ENCODE data around the gene PARD3B.
A peak's percentile ranks its signal among the peaks of the same experiment; 100 is the strongest.

Gene PARD3B

DNA sequence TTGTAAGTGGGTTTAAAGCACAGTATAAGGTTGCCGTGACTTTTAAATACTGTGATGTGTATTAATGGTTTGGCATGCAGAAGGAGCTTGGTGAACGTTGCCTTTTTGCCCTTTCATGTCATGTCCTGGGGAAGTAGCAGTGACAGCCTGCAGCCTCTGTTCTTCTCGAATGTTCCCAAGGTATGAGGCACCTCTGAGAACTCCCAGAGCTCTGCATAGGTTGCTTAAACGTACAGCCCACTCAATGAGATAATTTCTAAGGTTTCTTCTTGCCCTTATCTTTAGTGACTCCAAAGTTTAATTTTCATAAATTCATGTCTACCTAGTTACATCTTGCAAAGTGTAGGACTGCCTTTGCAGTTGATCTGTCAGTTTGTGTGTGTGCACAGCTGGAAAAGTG is 36.7 kb downstream of the PARD3B start:
- TF ChIP-seq JUND (IDR thresholded peaks at IDR 0.05; ENCODE audit: low read depth): no peak
- in situ Hi-C loops (cut with HindIII; ENCODE audit: low pct_unique_long_range_greater_than_20kb, low sequenced_read_pairs): no loop called here
- DNase-seq (ENCODE audit: low read depth in 1 of 2, low spot score in 1 of 2): no peak

GRCh38 chr2:204583773-204584172 is 38.5 kb downstream of the PARD3B start:
- in situ Hi-C loops (cut with HindIII; ENCODE audit: low pct_unique_long_range_greater_than_20kb, low sequenced_read_pairs): no loop called here
- no peak for TF ChIP-seq JUND (IDR thresholded peaks at IDR 0.05; ENCODE audit: low read depth)
- DNase-seq (ENCODE audit: low read depth in 1 of 2, low spot score in 1 of 2): no peak

DNA sequence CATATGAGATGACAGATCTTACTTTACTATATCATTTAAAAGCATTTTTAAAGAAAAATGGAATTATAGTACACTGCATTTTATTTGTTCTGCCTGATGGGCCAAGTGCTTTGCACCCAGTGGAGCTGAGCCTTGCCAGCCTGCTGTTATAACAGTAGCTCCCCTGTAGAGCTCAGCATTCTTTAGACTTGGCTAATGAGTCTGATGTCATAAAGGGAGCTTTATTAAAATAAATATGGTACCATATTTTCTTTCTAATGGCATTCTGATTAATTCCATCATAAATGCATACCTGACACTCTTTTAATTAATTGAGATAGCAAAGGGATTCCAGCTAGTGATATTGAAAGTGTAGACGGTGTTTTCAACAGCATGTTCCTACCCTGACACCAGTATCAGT is 40.7 kb downstream of the PARD3B start:
- no peak for TF ChIP-seq JUND (IDR thresholded peaks at IDR 0.05; ENCODE audit: low read depth)
- in situ Hi-C loops (cut with HindIII; ENCODE audit: low pct_unique_long_range_greater_than_20kb, low sequenced_read_pairs): no loop called here
- no peak for DNase-seq (ENCODE audit: low read depth in 1 of 2, low spot score in 1 of 2)

DNA sequence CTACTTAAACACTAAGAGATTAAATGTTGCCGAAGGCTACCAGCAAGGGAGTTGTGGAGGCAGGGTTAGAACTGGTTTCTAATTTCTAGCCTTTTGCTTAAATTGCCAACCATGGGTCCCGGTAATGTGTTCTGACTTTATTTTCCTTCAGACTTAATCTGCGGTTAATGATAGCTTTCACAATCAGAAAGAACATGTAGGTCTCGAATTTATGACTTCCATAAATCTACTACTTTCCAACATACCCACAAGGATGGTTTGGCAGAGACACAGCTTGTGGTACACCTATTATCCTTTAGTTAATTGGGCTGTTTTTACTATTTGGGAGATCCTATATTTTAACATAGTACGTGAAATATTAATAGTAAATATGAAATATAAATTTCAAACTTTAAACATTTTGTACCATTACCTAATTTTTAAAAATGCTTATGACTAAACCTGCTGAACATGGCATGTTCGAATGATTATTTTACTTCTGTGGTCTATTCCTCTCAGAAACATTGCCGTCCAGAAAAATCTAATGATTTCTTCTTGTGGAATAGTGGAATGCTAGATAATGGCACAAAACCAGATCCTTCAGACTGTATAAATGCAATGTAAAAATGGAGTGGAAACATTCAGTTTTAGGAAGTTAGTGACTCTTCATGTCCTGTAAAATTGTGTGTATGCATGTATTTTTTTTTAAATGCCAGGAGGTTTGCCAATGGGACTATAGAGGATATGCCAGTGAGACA is 41.3 kb downstream of the PARD3B start:
- TF ChIP-seq JUND (IDR thresholded peaks at IDR 0.05; ENCODE audit: low read depth): no peak
- in situ Hi-C loops (cut with HindIII; ENCODE audit: low pct_unique_long_range_greater_than_20kb, low sequenced_read_pairs): no loop called here
- DNase-seq (ENCODE audit: low read depth in 1 of 2, low spot score in 1 of 2): no peak

DNA sequence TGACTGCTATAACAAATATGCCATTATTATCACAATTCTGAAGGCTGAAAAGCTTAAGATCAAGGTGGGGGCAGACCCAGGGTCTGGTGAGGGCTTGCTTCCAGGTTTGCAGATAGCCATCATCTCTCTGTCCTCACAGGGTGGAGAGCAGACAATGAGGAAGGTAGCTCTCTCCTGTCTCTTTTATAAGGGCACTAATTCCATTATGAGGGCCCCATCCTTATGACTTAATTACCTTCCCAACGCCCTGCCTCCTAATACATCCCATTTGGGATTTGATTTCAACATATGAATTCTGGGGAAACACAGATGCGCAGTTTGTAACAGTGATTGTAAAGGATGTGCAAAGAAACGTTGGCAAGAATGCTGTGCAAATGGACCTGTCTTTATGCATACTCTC is 44.8 kb downstream of the PARD3B start:
- no peak for DNase-seq (ENCODE audit: low read depth in 1 of 2, low spot score in 1 of 2)
- in situ Hi-C loops (cut with HindIII; ENCODE audit: low pct_unique_long_range_greater_than_20kb, low sequenced_read_pairs): no loop called here
- TF ChIP-seq JUND (IDR thresholded peaks at IDR 0.05; ENCODE audit: low read depth): no peak

DNA sequence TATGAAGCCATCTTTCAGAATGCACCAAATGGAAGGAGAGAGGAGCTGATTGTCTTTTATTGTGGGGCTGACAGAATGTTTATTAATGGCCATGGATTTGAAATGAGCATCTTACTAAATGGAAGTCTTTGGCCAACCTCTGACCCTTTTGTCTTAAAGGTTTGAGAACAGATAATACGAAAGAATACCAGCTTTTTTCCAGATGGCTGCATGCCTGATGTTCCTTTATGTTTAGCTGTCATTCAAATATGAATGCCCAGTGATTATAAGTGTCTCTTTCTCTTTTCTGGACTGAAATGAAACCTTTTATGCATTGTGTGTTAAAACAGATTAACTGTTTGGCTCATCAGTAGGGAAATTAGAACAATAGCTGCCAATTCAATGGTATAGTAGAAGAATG is 46.0 kb downstream of the PARD3B start:
- DNase-seq (ENCODE audit: low read depth in 1 of 2, low spot score in 1 of 2): no peak
- in situ Hi-C loops (cut with HindIII; ENCODE audit: low pct_unique_long_range_greater_than_20kb, low sequenced_read_pairs): no loop called here
- no peak for TF ChIP-seq JUND (IDR thresholded peaks at IDR 0.05; ENCODE audit: low read depth)

- TF ChIP-seq JUND (IDR thresholded peaks at IDR 0.05; ENCODE audit: low read depth): no peak
- DNase-seq (ENCODE audit: low read depth in 1 of 2, low spot score in 1 of 2): no peak
These were observed 58.8 kb downstream of the PARD3B start for GRCh38 chr2:204604061-204604460.

DNA sequence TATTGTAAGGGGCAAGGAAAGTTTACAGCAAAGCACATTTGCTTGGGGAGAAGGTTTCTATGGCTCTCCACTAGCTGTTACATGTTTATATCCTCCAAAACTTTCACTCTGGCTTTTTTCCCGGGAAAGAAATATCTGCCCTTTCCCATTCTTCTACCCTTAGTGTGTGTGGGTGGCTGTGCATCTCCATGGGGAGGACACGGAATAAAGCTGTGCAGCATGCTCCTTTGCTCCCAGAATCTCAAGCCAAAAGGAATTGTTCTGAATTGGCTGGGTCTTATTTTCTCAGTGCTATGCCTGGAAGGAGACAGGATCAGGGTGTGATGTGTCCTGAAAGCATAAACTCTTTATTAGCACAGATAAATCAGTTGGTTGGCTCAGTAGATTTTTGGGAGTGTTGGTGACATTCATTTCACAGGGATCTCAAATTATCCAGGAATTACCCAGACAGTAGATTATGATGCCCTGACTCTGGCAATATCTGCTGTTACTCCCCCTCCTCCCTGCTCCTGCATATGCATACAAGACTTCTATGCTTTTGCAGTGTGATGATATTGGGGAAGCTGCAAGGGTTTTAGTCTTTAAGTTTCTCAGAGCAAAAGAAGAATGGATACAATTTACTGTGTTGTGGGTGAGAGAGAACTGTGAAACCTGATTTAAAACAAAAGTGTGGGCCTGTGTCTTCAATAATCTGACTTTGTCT is 63.1 kb downstream of the PARD3B start:
- no peak for TF ChIP-seq JUND (IDR thresholded peaks at IDR 0.05; ENCODE audit: low read depth)
- in situ Hi-C loops (cut with HindIII; ENCODE audit: low pct_unique_long_range_greater_than_20kb, low sequenced_read_pairs): no loop called here
- no peak for DNase-seq (ENCODE audit: low read depth in 1 of 2, low spot score in 1 of 2)

More at GRCh38 chr2:204604061-204604460, 58.8 kb downstream of the PARD3B start:
- in situ Hi-C loops (cut with HindIII; ENCODE audit: low pct_unique_long_range_greater_than_20kb, low sequenced_read_pairs): no loop called here

DNA sequence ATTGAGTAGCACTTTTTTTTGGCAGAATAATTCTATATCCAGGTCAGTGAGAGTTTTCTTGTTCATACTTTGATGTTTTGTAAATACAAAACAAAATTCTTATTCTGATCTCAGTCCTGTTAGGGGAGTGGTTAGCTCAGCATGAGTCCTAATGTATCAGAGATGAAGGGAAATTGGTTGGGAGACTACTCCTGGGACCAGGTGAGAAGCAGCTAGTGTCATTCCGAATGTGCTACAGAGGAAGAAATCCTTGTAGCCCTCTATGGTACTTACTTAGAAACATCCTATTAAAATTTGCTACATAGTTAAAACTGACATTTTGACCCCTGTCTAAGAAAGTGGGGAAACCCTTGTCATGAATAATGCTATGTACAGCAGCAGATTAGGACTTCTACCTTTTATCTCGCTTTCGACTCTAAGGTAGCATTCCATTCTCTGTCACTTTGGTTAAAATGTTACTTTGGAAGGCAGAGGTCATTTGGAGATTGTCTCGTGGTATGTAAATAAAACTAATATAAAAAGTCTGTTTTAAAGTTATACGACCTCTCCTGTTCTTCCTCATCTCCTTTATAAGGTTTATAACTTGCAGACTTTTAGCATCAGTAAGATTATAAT is 65.8 kb downstream of the PARD3B start:
- TF ChIP-seq JUND (IDR thresholded peaks at IDR 0.05; ENCODE audit: low read depth): no peak
- DNase-seq (ENCODE audit: low read depth in 1 of 2, low spot score in 1 of 2): no peak

GRCh38 chr2:204611764-204612163 is 66.5 kb downstream of the PARD3B start:
- in situ Hi-C loops (cut with HindIII; ENCODE audit: low pct_unique_long_range_greater_than_20kb, low sequenced_read_pairs): no loop called here
- TF ChIP-seq JUND (IDR thresholded peaks at IDR 0.05; ENCODE audit: low read depth): no peak
- DNase-seq (ENCODE audit: low read depth in 1 of 2, low spot score in 1 of 2): no peak

More for the DNA sequence above, 65.8 kb downstream of the PARD3B start:
- in situ Hi-C loops (cut with HindIII; ENCODE audit: low pct_unique_long_range_greater_than_20kb, low sequenced_read_pairs): no loop called here

- in situ Hi-C loops (cut with HindIII; ENCODE audit: low pct_unique_long_range_greater_than_20kb, low sequenced_read_pairs): no loop called here
- no peak for TF ChIP-seq JUND (IDR thresholded peaks at IDR 0.05; ENCODE audit: low read depth)
- DNase-seq (ENCODE audit: low read depth in 1 of 2, low spot score in 1 of 2): no peak
These were observed 68.4 kb downstream of the PARD3B start for GRCh38 chr2:204613635-204614034.

GRCh38 chr2:204615456-204615855 is 70.2 kb downstream of the PARD3B start:
- no peak for TF ChIP-seq JUND (IDR thresholded peaks at IDR 0.05; ENCODE audit: low read depth)
- in situ Hi-C loops (cut with HindIII; ENCODE audit: low pct_unique_long_range_greater_than_20kb, low sequenced_read_pairs): no loop called here
- DNase-seq (ENCODE audit: low read depth in 1 of 2, low spot score in 1 of 2): no peak

- TF ChIP-seq JUND (IDR thresholded peaks at IDR 0.05; ENCODE audit: low read depth): no peak
- peak; percentile 9 to 72 for DNase-seq (ENCODE audit: low read depth in 1 of 2, low spot score in 1 of 2)
- in situ Hi-C loops (cut with HindIII; ENCODE audit: low pct_unique_long_range_greater_than_20kb, low sequenced_read_pairs): no loop called here
These were observed 79.9 kb downstream of the PARD3B start for GRCh38 chr2:204625135-204625534.
